Cardiac septum (tissue), 1 donor: ENCODE results near the gene CATSPERZ. TPM values are rescaled to one million over a fixed set of nuclear protein-coding genes. Genes with fewer than 3 reads are reported as not detected.
"Not testable (repeated sequence)": the region's sequence is repeated elsewhere in the genome, so short reads cannot be mapped to it uniquely, and the experiment has no call there.

Source experiments
- DNase-seq: peaks from one replicate; pipeline ENCODE4 v3.0.0-alpha.2; 2020; ENCODE audit warnings: low spot score
- intact Hi-C: fragments of 100-400 bp; cut with DNase I; formaldehyde crosslinking; loops from one replicate; pipeline ENCODE4 v1.14.0; 2022
- total RNA-seq: library from RNA; stranded (reverse); fragmentation: NEBNext Ultra II Directional; extraction: Animal tissue kit (Norgen Biotek cat#: 25700); gene quantifications from one replicate; pipeline ENCODE4 v1.2.1, GENCODE V29; 2021
- donor health status: DM: no; HTN: no; CAD: no.

CATSPERZ gene
- total RNA-seq, 1 donor from 2014 or later = not detected

- no peak for DNase-seq
- intact Hi-C loops = no loop called here
Measured at GRCh38 chr11:64314805-64315561, 14.8 kb downstream of the CATSPERZ start.

- intact Hi-C loops, DNase-seq: not testable (repeated sequence)
Measured at GRCh38 chr11:64315667-64316526, 15.7 kb downstream of the CATSPERZ start.

- intact Hi-C loops = no loop called here
Measured at GRCh38 chr11:64316672-64317324, 16.6 kb downstream of the CATSPERZ start.

GRCh38 chr11:64317325-64317960 lies 17.3 kb downstream of the CATSPERZ start, which contains the start of gene TRMT112:
Gene TRMT112, minus strand, starts transcription at chr11:64317559. Its CDS starts 33 bp downstream, at chr11:64317526.
- intact Hi-C loops = no loop called here
- DNase-seq = peak; percentile 97

More at GRCh38 chr11:64316672-64317324, 16.6 kb downstream of the CATSPERZ start:
- no peak for DNase-seq

- peak; percentile 99 for DNase-seq
- intact Hi-C loops = loop anchor here (2.0 kb wide), 2 partner anchors 25 to 41 kb away; partner anchors contain the start of gene RPS6KA4
Measured at GRCh38 chr11:64317961-64318765, 18.0 kb downstream of the CATSPERZ start, which contains the start of gene PRDX5. Gene PRDX5, plus strand, starts transcription at chr11:64318121. Its CDS starts 95 bp downstream, at chr11:64318216.

GRCh38 chr11:64318766-64319761 lies 18.9 kb downstream of the CATSPERZ start:
- no peak for DNase-seq
- intact Hi-C loops = loop anchor here (2.0 kb wide), 2 partner anchors 24 to 40 kb away; partner anchors contain the start of gene RPS6KA4

GRCh38 chr11:64320556-64320955 lies 20.4 kb downstream of the CATSPERZ start:
- intact Hi-C loops = no loop called here
- no peak for DNase-seq

- intact Hi-C loops = no loop called here
Measured at GRCh38 chr11:64321026-64321425, 20.9 kb downstream of the CATSPERZ start.

GRCh38 chr11:64321533-64321932 lies 21.4 kb downstream of the CATSPERZ start:
- DNase-seq = no peak
- intact Hi-C loops = no loop called here

More at GRCh38 chr11:64321026-64321425, 20.9 kb downstream of the CATSPERZ start:
- DNase-seq = no peak

GRCh38 chr11:64322925-64323260 lies 22.7 kb downstream of the CATSPERZ start:
- intact Hi-C loops = no loop called here
- no peak for DNase-seq

- intact Hi-C loops = no loop called here
- no peak for DNase-seq
Measured at GRCh38 chr11:64323373-64323772, 23.2 kb downstream of the CATSPERZ start.

GRCh38 chr11:64323984-64324383 lies 23.8 kb downstream of the CATSPERZ start:
- intact Hi-C loops, DNase-seq: not testable (repeated sequence)

GRCh38 chr11:64324692-64325469 lies 24.7 kb downstream of the CATSPERZ start:
- no peak for DNase-seq
- intact Hi-C loops = no loop called here

GRCh38 chr11:64327375-64327774 lies 27.2 kb downstream of the CATSPERZ start:
- no peak for DNase-seq
- intact Hi-C loops = no loop called here

- no peak for DNase-seq
- intact Hi-C loops = no loop called here
Measured at GRCh38 chr11:64327993-64328392, 27.8 kb downstream of the CATSPERZ start.

- DNase-seq = no peak
- intact Hi-C loops = no loop called here
Measured at GRCh38 chr11:64330888-64331287, 30.7 kb downstream of the CATSPERZ start.
